Measurements from ENCODE around the gene PGAM2. TPM values are rescaled to one million over a fixed set of nuclear protein-coding genes. Genes with fewer than 3 reads are reported as not detected.

PGAM2 gene
- total RNA-seq, 1 experiment from 2014 or later: 0.27 TPM

DNA sequence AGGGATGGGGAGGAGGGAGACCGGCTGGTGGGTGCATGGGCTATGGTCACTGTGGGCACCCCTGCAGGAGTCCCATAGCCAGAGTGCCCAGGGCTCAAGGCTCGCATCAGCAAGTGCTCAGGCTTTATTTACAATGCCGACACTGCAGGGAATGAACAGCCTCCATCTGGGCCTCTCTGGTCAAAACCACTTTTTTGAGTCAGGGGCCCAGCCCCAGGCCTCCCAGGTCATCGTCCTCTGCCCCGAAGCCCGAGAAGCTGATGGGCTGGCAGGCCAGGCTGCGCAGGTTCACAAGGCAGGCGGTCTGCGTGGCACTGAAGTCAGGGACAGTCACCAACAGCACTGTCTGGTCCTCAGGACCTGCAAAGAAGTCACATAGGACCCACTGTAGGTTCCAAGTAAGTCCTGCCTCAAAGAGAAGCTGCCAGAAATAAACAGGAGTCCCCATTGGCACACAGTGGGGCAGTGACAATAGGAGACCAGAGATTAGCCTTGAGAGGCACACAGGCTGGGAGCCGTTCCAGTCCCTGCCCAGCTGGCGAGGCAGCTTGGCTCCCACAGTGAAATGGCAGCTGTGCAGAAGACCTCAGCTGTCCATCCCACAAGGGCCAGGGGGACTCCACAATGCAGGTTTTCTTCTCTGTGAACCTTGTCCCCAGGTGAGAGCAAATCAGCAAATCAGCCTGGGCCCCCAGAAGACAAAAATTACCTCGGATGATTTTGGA lies 49.4 kb upstream of the PGAM2 start:
- TF ChIP-seq FOSL1 (IDR thresholded peaks at IDR 0.05; ENCODE audit: low read depth) (no peak), SP1 (IDR thresholded peaks at IDR 0.05; ENCODE audit: low read depth) (no peak), POLR2A (IDR thresholded peaks at IDR 0.05; ENCODE audit: borderline replicate concordance, extremely low read depth, insufficient read depth, insufficient read length) (no peak), JUND (IDR thresholded peaks at IDR 0.05) (no peak)
- TF ChIP-seq, protein P1, sequence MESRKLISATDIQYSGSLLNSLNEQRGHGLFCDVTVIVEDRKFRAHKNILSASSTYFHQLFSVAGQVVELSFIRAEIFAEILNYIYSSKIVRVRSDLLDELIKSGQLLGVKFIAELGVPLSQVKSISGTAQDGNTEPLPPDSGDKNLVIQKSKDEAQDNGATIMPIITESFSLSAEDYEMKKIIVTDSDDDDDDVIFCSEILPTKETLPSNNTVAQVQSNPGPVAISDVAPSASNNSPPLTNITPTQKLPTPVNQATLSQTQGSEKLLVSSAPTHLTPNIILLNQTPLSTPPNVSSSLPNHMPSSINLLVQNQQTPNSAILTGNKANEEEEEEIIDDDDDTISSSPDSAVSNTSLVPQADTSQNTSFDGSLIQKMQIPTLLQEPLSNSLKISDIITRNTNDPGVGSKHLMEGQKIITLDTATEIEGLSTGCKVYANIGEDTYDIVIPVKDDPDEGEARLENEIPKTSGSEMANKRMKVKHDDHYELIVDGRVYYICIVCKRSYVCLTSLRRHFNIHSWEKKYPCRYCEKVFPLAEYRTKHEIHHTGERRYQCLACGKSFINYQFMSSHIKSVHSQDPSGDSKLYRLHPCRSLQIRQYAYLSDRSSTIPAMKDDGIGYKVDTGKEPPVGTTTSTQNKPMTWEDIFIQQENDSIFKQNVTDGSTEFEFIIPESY (IDR thresholded peaks at IDR 0.05; ENCODE audit: extremely low read depth, insufficient replicate concordance, low read length): no peak
- TF ChIP-seq, protein P2, sequence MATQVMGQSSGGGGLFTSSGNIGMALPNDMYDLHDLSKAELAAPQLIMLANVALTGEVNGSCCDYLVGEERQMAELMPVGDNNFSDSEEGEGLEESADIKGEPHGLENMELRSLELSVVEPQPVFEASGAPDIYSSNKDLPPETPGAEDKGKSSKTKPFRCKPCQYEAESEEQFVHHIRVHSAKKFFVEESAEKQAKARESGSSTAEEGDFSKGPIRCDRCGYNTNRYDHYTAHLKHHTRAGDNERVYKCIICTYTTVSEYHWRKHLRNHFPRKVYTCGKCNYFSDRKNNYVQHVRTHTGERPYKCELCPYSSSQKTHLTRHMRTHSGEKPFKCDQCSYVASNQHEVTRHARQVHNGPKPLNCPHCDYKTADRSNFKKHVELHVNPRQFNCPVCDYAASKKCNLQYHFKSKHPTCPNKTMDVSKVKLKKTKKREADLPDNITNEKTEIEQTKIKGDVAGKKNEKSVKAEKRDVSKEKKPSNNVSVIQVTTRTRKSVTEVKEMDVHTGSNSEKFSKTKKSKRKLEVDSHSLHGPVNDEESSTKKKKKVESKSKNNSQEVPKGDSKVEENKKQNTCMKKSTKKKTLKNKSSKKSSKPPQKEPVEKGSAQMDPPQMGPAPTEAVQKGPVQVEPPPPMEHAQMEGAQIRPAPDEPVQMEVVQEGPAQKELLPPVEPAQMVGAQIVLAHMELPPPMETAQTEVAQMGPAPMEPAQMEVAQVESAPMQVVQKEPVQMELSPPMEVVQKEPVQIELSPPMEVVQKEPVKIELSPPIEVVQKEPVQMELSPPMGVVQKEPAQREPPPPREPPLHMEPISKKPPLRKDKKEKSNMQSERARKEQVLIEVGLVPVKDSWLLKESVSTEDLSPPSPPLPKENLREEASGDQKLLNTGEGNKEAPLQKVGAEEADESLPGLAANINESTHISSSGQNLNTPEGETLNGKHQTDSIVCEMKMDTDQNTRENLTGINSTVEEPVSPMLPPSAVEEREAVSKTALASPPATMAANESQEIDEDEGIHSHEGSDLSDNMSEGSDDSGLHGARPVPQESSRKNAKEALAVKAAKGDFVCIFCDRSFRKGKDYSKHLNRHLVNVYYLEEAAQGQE (IDR thresholded peaks at IDR 0.05; ENCODE audit: low read depth): no peak
- RAD21 ChIA-PET (ENCODE audit: low non-redundant PET in 1 of 2, low total read pairs in 2 of 2, uncharacterized antibody in 2 of 2, unreplicated experiment in 2 of 2): no interaction called here
- Histone ChIP-seq H2AFZ (ENCODE audit: low read depth, low read length, poor library complexity, severe bottlenecking) (no peak overlapping the region), H3K36me3 (ENCODE audit: control insufficient read depth in 1 of 2, insufficient read depth in 2 of 2, low read length in 2 of 2) (peaks cover 23 to 26% of the 10 kb centered on the region in 2 experiments; a peak in 3 of 4 replicates), H3K4me3 (replicated peaks in 1 of 2; ENCODE audit: low read depth in 1 of 2, low read length in 2 of 2) (no peak overlapping the region), H3K9me3 (ENCODE audit: control insufficient read depth in 1 of 2, insufficient read depth in 1 of 2, low read depth in 1 of 2, low read length in 2 of 2) (no peaks in the 10 kb centered on the region), H3K9ac (ENCODE audit: low read length) (no peak overlapping the region), H3K27ac (ENCODE audit: low read depth, low read length) (no peak overlapping the region), H3K79me2 (ENCODE audit: insufficient read depth, low read length) (peaks cover 13% of the 10 kb centered on the region; the same call in 1 of the 2 replicates), H3K4me2 (ENCODE audit: low read length) (no peak overlapping the region), H4K20me1 (ENCODE audit: insufficient read depth) (no peaks in the 10 kb centered on the region), H3K9me2 (ENCODE audit: insufficient read depth) (no peaks in the 10 kb centered on the region), H3K4me1 (ENCODE audit: control insufficient read depth in 1 of 2, insufficient read depth in 2 of 2, low read length in 2 of 2) (no peaks in the 10 kb centered on the region), H3K27me3 (ENCODE audit: insufficient read depth, low read length) (no peaks in the 10 kb centered on the region)
- POLR2A ChIA-PET: no interaction called here
- CTCF ChIA-PET: no interaction called here
- BruUV-seq (replicated peaks): no TSS peak
- ATAC-seq (no peak), DNase-seq (ENCODE audit: low read depth, low spot score) (no peak)
- intact Hi-C loops (cut with micrococcal nuclease): no loop called here

Data from HCT116 (cell line).